ENCODE results near the gene ZBTB49.

GRCh38 chr4:4317496-4318232, 27.6 kb downstream of the ZBTB49 start:
- TF ChIP-seq CTCF (IDR thresholded peaks at IDR 0.05) (no peak), POLR2A (IDR thresholded peaks at IDR 0.05) (no peak)
